ENCODE data around the gene RSL1D1.
"Not testable (repeated sequence)": the region's sequence is repeated elsewhere in the genome, so short reads cannot be mapped to it uniquely, and the experiment has no call there.

Gene RSL1D1

DNA sequence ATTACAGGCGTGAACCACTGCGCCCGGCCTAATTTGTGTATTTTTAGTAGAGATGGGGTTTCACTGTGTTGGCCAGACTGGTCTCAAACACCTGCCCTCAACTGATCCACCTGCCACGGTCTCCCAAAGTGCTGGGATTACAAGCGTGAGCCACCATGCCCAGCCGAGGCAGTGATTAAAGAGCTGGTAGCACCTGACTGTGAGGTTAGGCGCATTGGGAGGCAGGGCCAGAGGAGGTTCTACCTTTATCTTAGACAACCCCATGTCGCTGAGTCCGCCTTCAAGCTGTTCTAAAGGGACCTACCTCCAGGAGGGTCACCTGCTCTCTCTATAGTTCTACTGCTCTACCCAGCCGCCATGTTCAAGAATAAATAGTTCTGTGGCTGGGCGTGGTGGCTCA, 8.1 kb downstream of the RSL1D1 start:
- no peak for DNase-seq

DNA sequence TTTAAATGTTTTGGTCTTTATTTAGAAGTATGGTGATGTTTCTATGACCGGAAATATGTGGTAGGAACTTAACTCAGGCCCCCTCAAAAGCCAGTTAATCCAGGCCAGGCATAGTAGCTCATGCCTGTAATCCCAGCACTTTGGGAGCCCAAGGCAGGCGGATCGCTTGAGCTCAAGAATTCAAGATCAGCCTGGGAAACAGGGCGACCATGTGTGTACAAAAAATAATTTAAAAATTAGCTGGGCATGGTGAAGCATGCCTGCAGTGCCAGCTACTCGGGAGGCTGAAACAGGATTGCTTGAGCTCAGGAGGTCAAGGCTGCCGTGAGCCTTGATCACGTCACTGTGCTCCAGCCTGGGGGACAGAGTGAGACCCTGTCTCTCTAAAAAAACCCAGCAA, 10.3 kb downstream of the RSL1D1 start:
- DNase-seq = no peak

DNA sequence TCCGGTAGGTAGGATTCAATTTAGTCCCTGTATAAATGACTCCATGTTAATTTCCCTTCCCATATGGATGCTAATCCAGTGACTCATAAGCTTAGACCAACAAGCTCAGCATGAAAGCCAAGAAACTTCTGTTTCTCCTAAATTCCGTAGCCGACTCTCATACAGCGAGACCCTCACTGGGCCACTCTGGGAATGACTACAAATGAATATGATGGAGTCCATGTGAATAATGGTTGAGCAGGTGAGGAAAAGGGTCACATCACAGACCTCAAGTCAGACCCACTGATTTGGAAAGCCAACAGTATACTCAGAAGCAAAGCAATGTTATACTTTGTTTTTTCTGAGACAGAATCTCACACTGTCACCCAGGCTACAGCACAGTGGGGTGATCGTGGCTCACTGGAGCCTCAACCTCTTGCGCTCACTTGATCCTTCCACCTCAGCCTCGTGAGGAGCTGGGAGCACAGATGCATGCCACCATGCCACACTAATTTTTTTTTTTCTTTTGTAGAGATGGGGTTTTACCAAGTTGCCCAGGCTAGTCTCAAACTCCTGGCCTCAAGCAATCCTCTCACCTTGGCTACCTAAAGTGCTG, 14.6 kb downstream of the RSL1D1 start:
- DNase-seq = no peak

DNA sequence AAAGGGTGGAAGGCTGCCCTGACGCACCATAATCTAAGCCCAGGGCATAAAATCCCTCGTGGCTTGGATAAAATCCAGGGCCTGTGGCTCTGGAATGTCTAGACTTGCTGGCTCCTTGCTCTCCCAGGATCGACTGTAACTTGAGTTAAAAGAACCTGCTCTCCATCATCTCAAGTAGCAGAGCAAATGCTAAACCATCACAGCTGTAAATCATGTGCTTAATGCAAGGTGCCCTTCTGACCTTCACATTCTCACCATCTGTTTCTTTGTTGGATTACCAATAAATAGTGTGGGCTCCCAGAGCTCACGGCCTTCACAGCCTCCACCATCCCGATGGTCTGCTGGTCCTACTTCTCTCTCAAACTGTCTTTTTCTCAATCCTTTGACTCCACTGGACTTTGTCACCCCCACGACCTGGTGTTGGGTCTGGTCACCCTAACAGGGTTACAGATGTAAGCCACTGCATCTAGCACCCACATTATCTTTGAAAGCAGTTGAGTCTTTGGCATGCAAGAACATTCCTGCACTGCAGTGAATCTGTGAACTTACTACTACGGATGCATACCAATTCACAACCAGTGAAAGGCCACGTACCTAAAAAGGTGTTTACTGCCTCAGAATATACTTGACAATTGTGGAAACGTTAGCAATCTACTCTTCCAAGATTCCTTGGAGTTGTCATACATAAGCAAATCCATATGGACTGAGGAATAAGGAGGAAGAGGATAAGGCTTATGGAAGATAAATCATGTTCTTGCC, 15.3 kb downstream of the RSL1D1 start:
- no peak for DNase-seq

DNA sequence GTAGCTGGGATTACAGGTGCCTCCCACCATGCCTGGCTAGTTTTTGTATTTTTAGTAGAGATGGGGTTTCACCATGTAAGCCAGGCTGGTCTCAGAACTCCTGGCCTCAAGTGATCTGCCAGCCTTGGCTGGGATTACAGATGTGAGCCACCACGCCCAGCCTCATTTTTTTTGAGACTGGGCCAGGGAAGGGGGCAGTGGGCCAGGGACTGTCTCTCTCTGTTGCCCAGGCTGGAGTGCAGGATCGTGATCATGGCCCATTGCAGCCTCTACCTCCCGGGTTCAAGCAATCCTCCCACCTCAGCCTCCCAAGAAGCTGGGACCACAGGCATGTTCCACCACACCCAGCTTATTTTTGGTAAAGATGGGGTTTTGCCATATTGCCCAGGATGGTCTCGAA, 16.0 kb downstream of the RSL1D1 start:
- DNase-seq = no peak

DNA sequence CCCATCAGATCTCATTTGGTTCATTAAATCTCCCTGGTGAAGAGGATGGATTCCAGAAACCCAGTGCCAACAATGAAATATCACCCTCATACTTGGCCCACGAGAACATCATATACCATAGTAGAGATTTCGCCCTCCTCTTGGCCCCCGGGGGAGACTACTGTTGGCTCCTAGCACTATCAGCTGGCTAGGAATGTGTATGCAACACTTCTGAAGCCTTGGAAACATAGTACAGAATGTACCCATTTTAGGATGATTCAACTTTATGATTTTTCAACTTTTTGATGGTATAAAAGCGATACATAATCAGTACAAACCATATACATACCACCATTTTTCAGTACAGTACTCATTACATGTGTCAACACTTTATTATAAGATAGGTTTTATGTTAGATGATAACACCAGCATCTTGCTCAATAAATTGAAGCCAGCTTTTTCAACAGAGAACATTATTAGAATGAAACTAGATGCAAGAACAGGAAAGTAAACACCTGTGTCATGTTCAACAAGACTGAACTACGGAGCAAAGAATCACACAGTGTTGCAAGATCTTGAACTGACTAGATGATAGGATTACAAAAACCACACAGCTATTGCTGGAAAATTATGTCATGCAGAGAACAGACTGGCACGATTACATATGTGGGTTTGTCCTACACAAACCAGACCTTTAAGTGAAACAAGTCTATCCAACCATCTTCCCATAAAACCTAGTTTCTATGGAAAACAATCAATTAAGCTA, 17.2 kb downstream of the RSL1D1 start:
- DNase-seq = no peak

DNA sequence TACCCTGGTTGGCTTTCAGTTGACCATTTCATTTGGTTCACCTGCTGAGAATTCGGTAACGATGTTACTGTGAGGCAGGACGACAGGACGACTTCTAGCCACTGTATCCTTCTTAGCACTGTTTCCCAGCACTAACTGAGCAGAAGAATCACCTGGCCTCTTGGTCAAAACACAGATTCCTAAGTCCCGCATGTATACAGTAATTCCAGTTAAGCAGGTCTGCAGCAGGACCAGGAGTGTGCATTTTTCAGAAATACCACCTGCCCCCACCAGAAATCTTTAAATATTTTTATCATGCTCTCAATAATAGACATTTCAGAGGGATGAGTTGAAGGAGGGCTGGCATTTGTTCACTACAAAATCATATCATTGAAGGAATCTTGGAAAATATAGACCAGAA, 22.6 kb downstream of the RSL1D1 start:
- DNase-seq = no peak

DNA sequence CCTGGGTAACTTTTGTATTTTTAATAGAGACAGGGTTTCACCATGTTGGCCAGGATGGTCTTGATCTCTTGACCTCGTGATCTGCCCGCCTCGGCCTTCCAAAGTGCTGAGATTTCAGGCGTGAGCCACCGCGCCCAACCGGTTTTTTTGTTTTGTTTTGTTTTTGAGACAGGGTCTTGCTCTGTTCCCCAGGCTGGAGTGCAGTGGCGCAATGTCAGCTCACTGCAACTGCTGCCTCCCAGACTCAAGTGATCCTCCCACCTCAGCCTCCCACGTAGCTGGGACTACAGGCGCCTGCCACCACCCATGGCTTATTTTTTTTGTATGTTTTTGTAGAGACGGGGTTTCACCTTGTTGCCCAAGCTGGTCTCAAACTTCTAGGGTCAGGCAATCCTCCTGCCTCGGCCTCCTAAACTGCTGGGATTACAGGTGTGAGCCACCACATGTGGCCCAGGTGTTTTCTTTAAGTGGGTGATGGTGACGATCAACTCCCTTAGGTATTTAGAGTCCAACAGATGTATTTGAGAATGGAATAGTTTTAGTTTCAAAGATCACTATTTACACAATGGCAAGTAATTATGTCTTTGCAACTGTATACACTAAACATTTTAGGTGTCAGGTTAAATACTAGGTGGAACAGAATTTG, 25.7 kb downstream of the RSL1D1 start:
- not testable (repeated sequence) for DNase-seq

DNA sequence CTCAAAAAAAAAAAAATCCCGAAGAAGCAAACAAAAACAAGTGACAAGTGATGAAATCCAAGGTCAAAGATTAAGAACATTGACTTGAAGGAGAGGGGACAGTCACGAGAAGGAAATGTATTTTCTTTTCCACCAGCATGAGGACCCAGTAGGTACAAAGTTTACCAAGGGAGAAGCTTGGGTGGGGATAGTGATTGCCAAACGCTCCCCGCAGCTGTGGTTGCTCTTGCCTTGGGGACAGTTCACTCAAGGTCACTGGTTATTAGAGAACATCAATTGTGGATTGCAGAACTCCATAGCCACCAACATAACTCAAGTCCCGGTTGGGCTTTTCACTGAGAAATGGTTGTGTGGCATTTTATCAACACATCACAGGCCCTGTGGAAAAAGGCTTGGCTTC, 27.0 kb downstream of the RSL1D1 start:
- DNase-seq = no peak

DNA sequence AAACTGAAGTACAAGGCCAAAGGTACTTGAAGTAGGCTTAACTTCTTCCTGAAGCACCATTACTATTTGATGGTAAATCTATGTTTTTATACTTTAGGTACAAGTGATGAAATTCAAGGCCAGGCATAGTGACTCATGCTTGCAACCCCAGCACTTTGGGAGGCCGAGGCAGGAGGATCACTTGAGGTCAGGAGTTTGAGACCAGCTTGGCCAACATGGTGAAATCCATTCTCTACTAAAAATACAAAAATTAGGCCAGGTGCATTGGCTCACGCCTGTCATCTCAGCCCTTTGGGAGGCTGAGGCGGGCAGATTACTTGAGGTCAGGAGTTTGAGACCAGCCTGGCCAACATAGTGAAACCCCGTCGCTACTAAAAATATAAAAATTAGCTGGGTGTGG, 27.7 kb downstream of the RSL1D1 start:
- DNase-seq = not testable (repeated sequence)

DNA sequence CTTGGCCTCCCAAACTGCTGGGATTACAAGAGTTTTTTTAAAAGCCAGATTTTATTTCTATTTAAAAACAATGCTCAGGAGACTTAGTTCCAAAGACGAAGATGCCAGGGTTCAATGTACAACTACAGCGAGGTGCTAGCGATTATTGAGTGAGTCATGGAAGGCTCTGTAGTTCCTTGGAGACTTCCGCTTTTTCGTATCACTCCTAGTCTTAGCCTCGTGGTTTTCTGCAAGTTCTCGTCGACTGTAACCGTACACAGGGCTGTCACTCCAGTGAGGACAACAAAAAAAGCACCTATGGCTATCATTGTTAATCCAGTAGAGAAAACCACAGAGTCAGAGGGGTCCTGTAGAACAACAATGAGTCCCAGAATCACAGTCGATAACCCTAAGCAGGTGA, 31.5 kb downstream of the RSL1D1 start:
- no peak for DNase-seq

DNA sequence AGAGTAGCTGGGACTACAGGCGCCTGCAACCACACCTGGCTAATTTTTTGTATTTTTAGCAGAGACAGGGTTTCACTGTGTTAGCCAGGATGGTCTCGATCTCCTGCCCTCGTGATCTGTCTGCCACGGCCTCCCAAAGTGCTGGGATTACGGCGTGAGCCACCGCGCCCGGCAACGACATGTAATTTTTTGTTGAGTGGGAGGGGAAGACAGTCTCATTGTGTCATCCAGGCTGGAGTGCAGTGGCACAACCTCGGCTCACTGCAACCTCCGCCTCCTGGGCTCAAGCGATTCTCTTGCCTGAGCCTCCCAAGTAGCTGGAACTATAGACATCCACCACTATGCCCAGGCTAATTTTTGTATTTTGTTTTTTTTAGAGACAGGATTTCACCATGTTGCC, 32.4 kb downstream of the RSL1D1 start:
- not testable (repeated sequence) for DNase-seq

DNA sequence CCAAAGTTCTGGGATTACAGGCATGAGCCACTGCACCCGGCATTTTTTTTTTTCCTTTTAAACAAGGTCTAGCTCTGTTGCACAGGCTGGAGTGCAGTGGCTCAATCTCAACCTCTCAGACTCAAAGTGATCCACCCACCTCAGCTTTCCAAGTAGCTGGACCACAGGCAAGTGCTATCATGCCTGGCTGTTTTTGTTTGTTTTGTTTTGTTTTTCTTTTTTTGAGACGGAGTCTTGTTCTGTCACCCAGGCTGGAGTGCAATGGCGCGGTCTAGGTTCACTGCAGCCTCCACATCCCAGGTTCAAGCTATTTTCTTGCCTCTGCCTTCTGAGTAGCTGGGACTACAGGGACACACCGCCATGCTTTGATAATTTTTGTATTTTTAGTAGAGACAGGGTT, 35.2 kb downstream of the RSL1D1 start:
- DNase-seq = no peak

DNA sequence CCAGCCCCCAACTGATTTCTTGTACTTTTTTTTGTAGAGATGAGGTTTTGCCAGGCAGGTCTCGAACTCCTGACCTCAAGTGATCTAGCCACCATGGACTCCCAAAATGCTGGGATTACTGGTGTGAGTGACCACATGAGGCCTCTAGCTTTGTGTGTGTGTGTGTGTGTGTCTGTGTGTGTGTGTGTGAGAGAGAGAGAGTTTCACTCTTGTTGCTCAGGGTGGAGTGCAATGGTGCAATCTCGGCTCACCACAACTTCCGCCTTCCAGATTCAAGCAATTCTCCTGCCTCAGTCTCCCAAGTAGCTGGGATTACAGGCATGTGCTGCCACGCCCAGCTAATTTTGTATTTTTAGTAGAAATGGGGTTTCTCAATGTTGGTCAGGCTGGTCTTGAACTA, 36.5 kb downstream of the RSL1D1 start:
- DNase-seq = peak; percentile 11

DNA sequence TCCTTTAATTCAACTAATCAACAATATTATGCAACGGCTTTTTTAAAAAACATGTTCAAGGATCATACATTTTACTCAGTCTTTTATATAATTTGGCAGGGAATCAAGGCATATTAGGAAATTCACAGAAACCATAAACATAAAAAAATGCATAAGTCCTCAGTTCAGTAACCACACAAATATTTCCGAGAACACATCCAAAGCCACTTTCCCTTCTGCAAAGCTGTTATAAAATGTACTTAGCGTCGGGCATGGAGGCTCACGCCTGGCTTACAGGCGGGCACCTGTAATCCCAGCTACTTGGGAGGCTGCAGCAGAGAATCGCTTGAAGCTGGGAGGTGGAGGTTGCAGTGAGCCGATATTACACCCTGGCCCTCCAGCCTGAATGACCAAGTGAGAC, 44.6 kb downstream of the RSL1D1 start:
- DNase-seq = no peak

DNA sequence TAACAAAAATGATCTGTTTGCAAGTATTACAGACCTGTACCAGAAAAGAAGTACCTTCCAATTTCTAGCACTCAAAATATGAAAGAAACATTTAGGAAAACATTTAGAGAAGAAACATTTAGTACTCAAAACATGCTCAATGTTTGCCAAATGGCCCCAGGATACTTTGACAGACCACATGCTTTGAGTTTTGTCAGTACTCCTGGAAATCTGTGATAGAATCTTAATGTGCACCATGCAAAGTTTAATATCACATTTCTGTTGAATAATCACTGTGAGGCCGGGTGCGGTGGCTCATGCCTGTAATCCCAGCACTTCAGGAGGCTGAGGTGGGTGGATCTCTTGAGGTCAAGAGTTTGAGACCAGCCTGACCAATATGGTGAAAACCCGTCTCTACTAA, 45.8 kb downstream of the RSL1D1 start:
- DNase-seq = no peak

DNA sequence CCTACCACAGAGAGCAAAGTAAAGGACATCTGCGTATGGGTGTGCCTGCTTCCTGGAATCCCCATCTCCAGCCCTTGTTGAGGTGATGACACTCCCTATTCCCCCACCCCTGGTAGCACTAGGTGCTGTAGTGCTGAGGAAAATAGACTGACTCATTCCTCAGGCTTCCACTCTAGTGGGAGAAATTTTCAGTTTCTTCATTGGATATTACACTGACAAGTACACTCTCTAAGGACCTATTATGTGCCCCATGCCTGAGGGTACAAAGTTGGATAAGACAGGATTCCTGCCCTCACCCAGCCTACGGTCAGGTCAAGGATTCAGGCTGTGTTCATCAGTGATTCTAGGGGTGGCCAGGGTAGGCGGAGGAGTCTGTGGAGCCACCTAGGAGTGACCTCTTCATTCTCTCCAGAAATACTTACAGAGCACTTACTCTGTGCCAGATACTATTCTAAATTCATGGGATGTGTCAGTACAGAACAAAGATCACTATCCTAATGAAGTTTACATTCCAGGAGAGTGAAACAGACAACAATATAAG, 49.8 kb downstream of the RSL1D1 start:
- no peak for DNase-seq

DNA sequence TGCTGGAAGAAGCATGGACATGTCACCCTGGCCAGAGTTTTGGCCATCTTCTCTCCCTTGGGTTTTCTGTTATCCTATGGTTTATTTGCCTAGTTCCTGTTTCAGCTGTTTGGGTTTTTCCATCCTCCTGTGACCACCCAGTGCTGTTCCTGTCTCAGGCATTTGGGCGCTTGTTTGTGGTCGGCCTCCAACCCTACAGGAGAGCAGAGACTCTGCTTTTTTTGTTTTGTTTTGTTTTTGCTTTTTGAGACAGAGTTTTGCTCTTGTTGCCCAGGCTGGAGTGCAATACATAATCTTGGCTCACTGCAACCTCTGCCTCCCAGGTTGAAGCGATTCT, 51.0 kb downstream of the RSL1D1 start:
- no peak for DNase-seq

DNA sequence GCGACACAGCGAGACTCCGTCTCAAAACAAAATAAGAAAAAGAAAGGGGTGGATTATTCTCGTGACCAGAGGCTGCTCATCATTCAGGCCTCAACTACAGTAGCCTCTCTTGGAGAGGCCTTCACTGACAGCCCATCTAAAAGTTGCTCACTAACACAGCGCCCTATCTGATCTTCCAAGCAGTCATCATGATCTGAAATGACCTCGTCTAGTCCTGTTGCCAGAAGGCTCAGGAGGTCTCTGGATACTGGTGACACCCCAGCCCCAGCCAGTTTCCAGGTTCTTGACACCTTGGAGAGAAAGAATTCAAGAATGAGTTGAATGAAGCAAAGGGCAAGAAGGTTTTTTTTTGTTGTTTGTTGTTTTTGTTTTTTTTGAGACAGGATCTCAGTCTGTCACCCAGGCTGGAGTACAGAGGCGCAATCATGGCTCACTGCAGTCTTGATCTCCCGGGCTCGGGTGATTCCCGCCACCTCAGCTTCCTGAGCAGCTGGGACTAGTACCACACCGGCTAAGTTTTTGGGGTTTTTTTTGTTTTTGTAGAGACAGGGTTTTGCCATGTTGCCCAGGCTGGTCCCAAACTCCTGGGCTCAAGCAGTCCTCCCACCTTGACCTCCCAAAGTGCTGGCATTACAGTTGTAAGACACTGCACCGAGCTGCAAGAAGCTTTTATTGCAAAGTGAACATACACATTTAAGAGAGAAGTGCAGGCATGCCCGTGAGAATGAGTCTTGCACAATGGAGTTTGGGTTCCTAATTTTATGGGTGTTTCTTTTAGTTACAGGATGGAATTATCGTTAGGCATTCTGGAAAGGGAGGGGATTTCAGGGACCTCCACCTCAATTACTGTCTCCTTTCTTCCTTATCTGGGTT, 51.6 kb downstream of the RSL1D1 start:
- no peak for DNase-seq

DNA sequence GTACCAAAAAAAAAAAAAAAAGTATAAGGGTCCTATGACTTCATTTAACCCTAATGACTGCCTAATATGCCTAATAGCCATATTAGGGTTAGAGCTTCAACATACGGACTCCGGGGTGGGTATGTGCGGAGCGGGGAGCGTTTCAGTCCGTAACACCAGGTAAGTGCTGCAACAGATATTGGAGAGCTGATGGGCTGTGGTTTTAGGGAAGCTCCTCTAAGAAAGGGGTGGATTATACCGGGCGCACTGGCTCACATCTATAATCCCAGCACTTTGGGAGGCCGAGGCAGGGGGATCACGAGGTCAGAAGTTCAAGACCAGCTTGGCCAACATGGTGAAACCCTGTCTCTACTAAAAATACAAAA, 52.3 kb downstream of the RSL1D1 start:
- no peak for DNase-seq

DNA sequence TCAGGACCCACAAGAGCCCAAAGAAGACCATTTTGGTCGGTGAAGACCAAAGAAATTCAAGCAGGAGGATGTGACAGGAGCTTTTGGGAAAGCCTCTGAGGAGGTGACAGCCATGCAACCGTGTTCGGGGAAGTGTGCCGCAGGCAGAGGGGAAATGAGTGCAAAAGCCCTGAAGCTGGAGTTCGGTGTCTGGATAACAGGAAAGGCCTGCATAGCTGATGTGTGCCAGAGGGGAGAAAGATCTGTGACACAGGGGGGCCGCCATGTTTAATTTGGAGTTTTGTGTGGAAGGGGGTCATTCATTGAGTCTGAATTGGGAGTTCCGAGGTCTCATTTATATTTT, 53.4 kb downstream of the RSL1D1 start:
- DNase-seq = no peak

DNA sequence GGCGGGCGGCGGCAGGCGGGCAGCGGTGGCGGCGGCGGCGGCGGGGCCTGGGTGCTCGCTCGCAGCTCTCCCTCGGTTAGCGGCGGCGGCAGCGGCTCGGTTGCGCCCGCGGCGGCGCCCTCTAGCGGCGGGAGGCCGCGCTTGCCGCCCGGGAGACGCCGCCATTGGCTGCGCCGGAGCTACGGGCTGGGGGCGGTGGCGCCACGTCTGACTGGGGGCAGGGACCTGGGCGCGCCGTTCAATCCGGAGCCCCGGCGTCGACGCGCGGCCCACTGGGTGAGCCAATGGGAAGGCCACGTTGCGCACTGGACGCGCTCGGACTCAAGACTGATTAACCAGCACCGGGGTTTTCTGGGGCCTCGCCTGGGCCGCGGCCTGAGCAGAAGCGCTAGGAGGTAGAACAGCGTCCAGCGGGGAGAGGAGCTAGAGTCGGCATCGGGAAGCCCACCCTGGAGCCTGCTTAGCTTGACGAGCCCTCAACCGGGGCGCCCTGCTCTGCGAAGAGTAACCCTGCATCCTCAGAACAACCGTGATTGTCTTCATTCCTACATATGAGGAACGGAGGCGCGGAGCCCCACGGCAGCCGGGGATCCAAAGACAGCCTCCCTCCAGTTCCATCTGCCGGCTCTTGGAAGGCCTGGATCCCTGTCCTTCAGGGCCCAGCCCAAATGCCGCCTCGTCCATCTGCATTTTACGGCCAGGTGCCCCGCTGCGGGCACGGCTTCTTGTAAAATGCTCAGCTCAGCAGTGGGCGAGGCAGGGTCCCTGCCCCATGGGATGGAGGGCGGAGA, 54.0 kb downstream of the RSL1D1 start, which contains the start of gene ZC3H7A:
Gene ZC3H7A, minus strand, starts transcription at position 93 of the 791 bp plus-strand sequence. CDS start 14,904 bp downstream, outside the sequence.
- DNase-seq = peak; percentile 93
